H7 (cell line): ENCODE data around the gene PAX6. TPM values are rescaled to one million over a fixed set of nuclear protein-coding genes. Genes with fewer than 3 reads are reported as not detected.

Experiments used
- DNase-seq: peaks from one replicate; pipeline ENCODE4 v3.0.0; 2012
- H3K27me3 ChIP-seq: 2 replicates; pipeline ENCODE4 v1.6.0; 2011; ENCODE audit warnings: mild to moderate bottlenecking, low read length; ENCODE audit not compliant: control insufficient read depth, insufficient read depth
- H3K36me3 ChIP-seq: replicated peaks from 2 replicates; pipeline ENCODE4 v1.5.1; 2011; ENCODE audit warnings: low read length; ENCODE audit not compliant: control insufficient read depth, insufficient read depth
- H3K4me3 ChIP-seq: 2 replicates; pipeline ENCODE4 v1.5.1; 2011; ENCODE audit warnings: low read depth, mild to moderate bottlenecking, control low read depth, low read length, moderate library complexity; ENCODE audit not compliant: insufficient read depth
- total RNA-seq: library from RNA; depleted of rRNA; stranded (reverse); fragments of >200 nt; shearing (Covaris generic); gene quantifications from 2 replicates; pipeline ENCODE4 v1.2.3, GENCODE V29; 2014

PAX6 gene
- total RNA-seq, 1 experiment from 2014 or later = 12.3 TPM

GRCh38 chr11:31825838-31826484 lies 14.8 kb upstream of the PAX6 start:
- Histone ChIP-seq H3K36me3 (no peaks in the 10 kb centered on the region), H3K4me3 (peak overlapping the region; percentile 44), H3K27me3 (peaks cover 68% of the 10 kb centered on the region)
- peak; percentile 87 for DNase-seq

GRCh38 chr11:31824879-31825837 lies 14.0 kb upstream of the PAX6 start:
- H3K27me3 ChIP-seq = peaks cover 76% of the 10 kb centered on the region
- peak; percentile 69 for DNase-seq
- H3K4me3 ChIP-seq = peak overlapping the region; percentile 36
- no peaks in the 10 kb centered on the region for H3K36me3 ChIP-seq

GRCh38 chr11:31824332-31824878 lies 13.3 kb upstream of the PAX6 start:
- no peak overlapping the region for H3K4me3 ChIP-seq
- peaks cover 84% of the 10 kb centered on the region for H3K27me3 ChIP-seq
- peak; percentile 30 for DNase-seq
- no peaks in the 10 kb centered on the region for H3K36me3 ChIP-seq

- Histone ChIP-seq H3K4me3 (no peak overlapping the region), H3K27me3 (peaks cover 89% of the 10 kb centered on the region), H3K36me3 (no peaks in the 10 kb centered on the region)
- peak; percentile 77 for DNase-seq
These were observed 12.7 kb upstream of the PAX6 start for GRCh38 chr11:31823644-31824331.

- H3K4me3 ChIP-seq = no peak overlapping the region
- H3K36me3 ChIP-seq = no peaks in the 10 kb centered on the region
- H3K27me3 ChIP-seq = peaks cover 91% of the 10 kb centered on the region
- peak; percentile 53 for DNase-seq
These were observed 12.0 kb upstream of the PAX6 start for GRCh38 chr11:31822927-31823643.

GRCh38 chr11:31822175-31822926 lies 11.2 kb upstream of the PAX6 start:
- Histone ChIP-seq H3K27me3 (peaks cover 91% of the 10 kb centered on the region), H3K4me3 (no peak overlapping the region), H3K36me3 (no peaks in the 10 kb centered on the region)
- DNase-seq = peak; percentile 47

GRCh38 chr11:31821766-31822165 lies 10.6 kb upstream of the PAX6 start:
- Histone ChIP-seq H3K27me3 (peaks cover 91% of the 10 kb centered on the region), H3K36me3 (no peaks in the 10 kb centered on the region), H3K4me3 (no peak overlapping the region)
- DNase-seq = no peak

- Histone ChIP-seq H3K27me3 (peaks cover 91% of the 10 kb centered on the region), H3K36me3 (no peaks in the 10 kb centered on the region), H3K4me3 (no peak overlapping the region)
- no peak for DNase-seq
These were observed 10.2 kb upstream of the PAX6 start for GRCh38 chr11:31821235-31821764.

- H3K4me3 ChIP-seq = peak overlapping the region; percentile 34
- DNase-seq = peak; percentile 80
- no peaks in the 10 kb centered on the region for H3K36me3 ChIP-seq
These were observed 9.3 kb upstream of the PAX6 start for GRCh38 chr11:31820438-31820818.

GRCh38 chr11:31819621-31820437 lies 8.7 kb upstream of the PAX6 start:
- peaks cover 91% of the 10 kb centered on the region for H3K27me3 ChIP-seq
- H3K4me3 ChIP-seq = peak overlapping the region; percentile 34
- no peaks in the 10 kb centered on the region for H3K36me3 ChIP-seq
- DNase-seq = peak; percentile 85

More at GRCh38 chr11:31820438-31820818, 9.3 kb upstream of the PAX6 start:
- peaks cover 91% of the 10 kb centered on the region for H3K27me3 ChIP-seq

- no peak overlapping the region for H3K4me3 ChIP-seq
- H3K27me3 ChIP-seq = peaks cover 95% of the 10 kb centered on the region
- no peaks in the 10 kb centered on the region for H3K36me3 ChIP-seq
- peak; percentile 80 for DNase-seq
These were observed 7.8 kb upstream of the PAX6 start for GRCh38 chr11:31818874-31819331.

- no peak for DNase-seq
- Histone ChIP-seq H3K36me3 (no peaks in the 10 kb centered on the region), H3K4me3 (peak overlapping the region; percentile 40), H3K27me3 (peaks cover 96% of the 10 kb centered on the region)
These were observed 7.3 kb upstream of the PAX6 start for GRCh38 chr11:31818425-31818755.
